ENCODE measurements around the gene PROS1.
"Not testable (repeated sequence)": the region's sequence is repeated elsewhere in the genome, so short reads cannot be mapped to it uniquely, and the experiment has no call there.

The PROS1 gene

GRCh38 chr3:93930041-93930440 is 43.7 kb downstream of the PROS1 start:
- DNase-seq (ENCODE audit: extremely low spot score) = no peak
- CTCF ChIA-PET = no interaction called here
- no peak for TF ChIP-seq CTCF (IDR thresholded peaks at IDR 0.05; ENCODE audit: control extremely low read depth, extremely low read depth, low read depth, missing control alignments)
- POLR2A ChIA-PET = no interaction called here

- ChIA-PET POLR2A (no interaction called here), CTCF (no interaction called here)
- TF ChIP-seq CTCF (IDR thresholded peaks at IDR 0.05; ENCODE audit: control extremely low read depth, extremely low read depth, low read depth, missing control alignments) = no peak
- DNase-seq (ENCODE audit: extremely low spot score) = no peak
These were observed 46.9 kb downstream of the PROS1 start for GRCh38 chr3:93926789-93927188.

- no peak for DNase-seq (ENCODE audit: extremely low spot score)
- POLR2A ChIA-PET = no interaction called here
- CTCF ChIA-PET = no interaction called here
- no peak for TF ChIP-seq CTCF (IDR thresholded peaks at IDR 0.05; ENCODE audit: control extremely low read depth, extremely low read depth, low read depth, missing control alignments)
These were observed 49.2 kb downstream of the PROS1 start for GRCh38 chr3:93924491-93924890.

- no peak for TF ChIP-seq CTCF (IDR thresholded peaks at IDR 0.05; ENCODE audit: control extremely low read depth, extremely low read depth, low read depth, missing control alignments)
- no peak for DNase-seq (ENCODE audit: extremely low spot score)
- CTCF ChIA-PET = no interaction called here
- POLR2A ChIA-PET = no interaction called here
These were observed 50.7 kb downstream of the PROS1 start for GRCh38 chr3:93923006-93923405.

- CTCF ChIA-PET; DNase-seq (ENCODE audit: extremely low spot score); POLR2A ChIA-PET: not testable (repeated sequence)
These were observed 56.1 kb downstream of the PROS1 start for GRCh38 chr3:93917546-93918029.

- DNase-seq (ENCODE audit: extremely low spot score); POLR2A ChIA-PET; CTCF ChIA-PET: not testable (repeated sequence)
These were observed 60.1 kb downstream of the PROS1 start for GRCh38 chr3:93913623-93914022.

GRCh38 chr3:93911206-93911605 is 62.5 kb downstream of the PROS1 start:
- TF ChIP-seq CTCF (IDR thresholded peaks at IDR 0.05; ENCODE audit: control extremely low read depth, extremely low read depth, low read depth, missing control alignments) = no peak
- DNase-seq (ENCODE audit: extremely low spot score) = no peak
- ChIA-PET CTCF (no interaction called here), POLR2A (no interaction called here)

GRCh38 chr3:93910097-93910496 is 63.6 kb downstream of the PROS1 start:
- ChIA-PET POLR2A (no interaction called here), CTCF (no interaction called here)
- no peak for DNase-seq (ENCODE audit: extremely low spot score)
- no peak for TF ChIP-seq CTCF (IDR thresholded peaks at IDR 0.05; ENCODE audit: control extremely low read depth, extremely low read depth, low read depth, missing control alignments)
